ENCODE data around the gene PKP4. TPM values are rescaled to one million over a fixed set of nuclear protein-coding genes. Genes with fewer than 3 reads are reported as not detected.

Gene PKP4
- total RNA-seq, 1 experiment from 2014 or later: 40.1 TPM

- CTCF ChIA-PET: no interaction called here
Observed at GRCh38 chr2:158557752-158558151, 101.0 kb downstream of the PKP4 start.

GRCh38 chr2:158559252-158559651 lies 102.5 kb downstream of the PKP4 start:
- BruUV-seq (replicated peaks): no TSS peak
- H3K79me2 ChIP-seq (ENCODE audit: low read length): no peaks in the 10 kb centered on the region
- H3K9me3 ChIP-seq (ENCODE audit: low read length): no peaks in the 10 kb centered on the region
- no peaks in the 10 kb centered on the region for H4K20me1 ChIP-seq (ENCODE audit: low read length)
- no peaks in the 10 kb centered on the region for H3K4me1 ChIP-seq (ENCODE audit: insufficient read depth, low read length)
- intact Hi-C loops (cut with micrococcal nuclease): no loop called here
- H3K36me3 ChIP-seq (ENCODE audit: low read depth, low read length): no peaks in the 10 kb centered on the region
- no peak overlapping the region for H3K9ac ChIP-seq (ENCODE audit: low read length)
- ChIA-PET POLR2A (ENCODE audit: unreplicated experiment) (no interaction called here), CTCF (no interaction called here)
- DNase-seq (no peak), ATAC-seq (no peak)
- no peak overlapping the region for H3K4me2 ChIP-seq (ENCODE audit: low read length)
- no peaks in the 10 kb centered on the region for H3F3A ChIP-seq (ENCODE audit: low read length, unreplicated experiment)
- H2AFZ ChIP-seq (ENCODE audit: low read length): no peak overlapping the region
- H3K4me3 ChIP-seq (ENCODE audit: low read length): no peak overlapping the region
- no peak overlapping the region for H3K27ac ChIP-seq (ENCODE audit: low read length)
- H3K9me2 ChIP-seq (replicated peaks; ENCODE audit: low read length): no peaks in the 10 kb centered on the region
- TF ChIP-seq EZH2phosphoT487 (IDR thresholded peaks at IDR 0.05; ENCODE audit: borderline replicate concordance, low read length): no peak
- TF ChIP-seq EZH2 (IDR thresholded peaks at IDR 0.05; ENCODE audit: low read length, unreplicated experiment): no peak
- no peaks in the 10 kb centered on the region for H3K27me3 ChIP-seq (ENCODE audit: low read length)

More at GRCh38 chr2:158557752-158558151, 101.0 kb downstream of the PKP4 start:
- ATAC-seq: no peak
- no peaks in the 10 kb centered on the region for H4K20me1 ChIP-seq (ENCODE audit: low read length)
- no TSS peak for BruUV-seq (replicated peaks)
- no peak overlapping the region for H3K4me3 ChIP-seq (ENCODE audit: low read length)
- H3K9ac ChIP-seq (ENCODE audit: low read length): no peak overlapping the region
- H3K36me3 ChIP-seq (ENCODE audit: low read depth, low read length): no peaks in the 10 kb centered on the region
- H3K27ac ChIP-seq (ENCODE audit: low read length): no peak overlapping the region
- no peak overlapping the region for H2AFZ ChIP-seq (ENCODE audit: low read length)
- no peak for DNase-seq
- TF ChIP-seq EZH2 (IDR thresholded peaks at IDR 0.05; ENCODE audit: low read length, unreplicated experiment) (no peak), EZH2phosphoT487 (IDR thresholded peaks at IDR 0.05; ENCODE audit: borderline replicate concordance, low read length) (no peak), CTCF (conservative IDR thresholded peaks at IDR 0.05; ENCODE audit: low read depth, low read length) (no peak)
- intact Hi-C loops (cut with micrococcal nuclease): no loop called here
- no peaks in the 10 kb centered on the region for H3K9me2 ChIP-seq (replicated peaks; ENCODE audit: low read length)
- H3K4me1 ChIP-seq (ENCODE audit: insufficient read depth, low read length): no peaks in the 10 kb centered on the region
- no peaks in the 10 kb centered on the region for H3K27me3 ChIP-seq (ENCODE audit: low read length)
- no peak overlapping the region for H3K4me2 ChIP-seq (ENCODE audit: low read length)
- no peaks in the 10 kb centered on the region for H3F3A ChIP-seq (ENCODE audit: low read length, unreplicated experiment)
- H3K79me2 ChIP-seq (ENCODE audit: low read length): no peaks in the 10 kb centered on the region
- POLR2A ChIA-PET (ENCODE audit: unreplicated experiment): no interaction called here
- no peaks in the 10 kb centered on the region for H3K9me3 ChIP-seq (ENCODE audit: low read length)

GRCh38 chr2:158560259-158560658 lies 103.5 kb downstream of the PKP4 start:
- ChIA-PET CTCF (no interaction called here), POLR2A (ENCODE audit: unreplicated experiment) (no interaction called here)
- intact Hi-C loops (cut with micrococcal nuclease): no loop called here
- DNase-seq (no peak), ATAC-seq (no peak)
- no TSS peak for BruUV-seq (replicated peaks)
- no peaks in the 10 kb centered on the region for H3K4me1 ChIP-seq (ENCODE audit: insufficient read depth, low read length)
- no peaks in the 10 kb centered on the region for H3K27me3 ChIP-seq (ENCODE audit: low read length)
- no peak overlapping the region for H2AFZ ChIP-seq (ENCODE audit: low read length)
- no peak overlapping the region for H3K9ac ChIP-seq (ENCODE audit: low read length)
- no peaks in the 10 kb centered on the region for H3K9me2 ChIP-seq (replicated peaks; ENCODE audit: low read length)
- H3K36me3 ChIP-seq (ENCODE audit: low read depth, low read length): no peaks in the 10 kb centered on the region
- no peak overlapping the region for H3K4me3 ChIP-seq (ENCODE audit: low read length)
- H3K79me2 ChIP-seq (ENCODE audit: low read length): no peaks in the 10 kb centered on the region
- no peaks in the 10 kb centered on the region for H3F3A ChIP-seq (ENCODE audit: low read length, unreplicated experiment)
- no peaks in the 10 kb centered on the region for H3K9me3 ChIP-seq (ENCODE audit: low read length)
- no peak overlapping the region for H3K27ac ChIP-seq (ENCODE audit: low read length)
- H3K4me2 ChIP-seq (ENCODE audit: low read length): no peak overlapping the region
- TF ChIP-seq EZH2phosphoT487 (IDR thresholded peaks at IDR 0.05; ENCODE audit: borderline replicate concordance, low read length) (no peak), EZH2 (IDR thresholded peaks at IDR 0.05; ENCODE audit: low read length, unreplicated experiment) (no peak), CTCF (conservative IDR thresholded peaks at IDR 0.05; ENCODE audit: low read depth, low read length) (no peak)
- no peaks in the 10 kb centered on the region for H4K20me1 ChIP-seq (ENCODE audit: low read length)
